AG10803 (cell line): ENCODE measurements around the gene SMC1B.
A peak's percentile ranks its signal among the peaks of the same experiment; 100 is the strongest.

Experiments used
- DNase-seq: peaks from one replicate; pipeline ENCODE4 v3.0.0; 2010; ENCODE audit warnings: low read depth
- H3K4me3 ChIP-seq: 2 replicates; pipeline ENCODE4 v1.5.1; 2011; ENCODE audit warnings: mild to moderate bottlenecking, low read length, control low read depth
- TF ChIP-seq, protein P1 (sequence below): conservative IDR thresholded peaks from 2 replicates; pipeline ENCODE4 v1.5.1; 2011; ENCODE audit warnings: mild to moderate bottlenecking, low read length, control low read depth, inconsistent platforms

Gene SMC1B

DNA sequence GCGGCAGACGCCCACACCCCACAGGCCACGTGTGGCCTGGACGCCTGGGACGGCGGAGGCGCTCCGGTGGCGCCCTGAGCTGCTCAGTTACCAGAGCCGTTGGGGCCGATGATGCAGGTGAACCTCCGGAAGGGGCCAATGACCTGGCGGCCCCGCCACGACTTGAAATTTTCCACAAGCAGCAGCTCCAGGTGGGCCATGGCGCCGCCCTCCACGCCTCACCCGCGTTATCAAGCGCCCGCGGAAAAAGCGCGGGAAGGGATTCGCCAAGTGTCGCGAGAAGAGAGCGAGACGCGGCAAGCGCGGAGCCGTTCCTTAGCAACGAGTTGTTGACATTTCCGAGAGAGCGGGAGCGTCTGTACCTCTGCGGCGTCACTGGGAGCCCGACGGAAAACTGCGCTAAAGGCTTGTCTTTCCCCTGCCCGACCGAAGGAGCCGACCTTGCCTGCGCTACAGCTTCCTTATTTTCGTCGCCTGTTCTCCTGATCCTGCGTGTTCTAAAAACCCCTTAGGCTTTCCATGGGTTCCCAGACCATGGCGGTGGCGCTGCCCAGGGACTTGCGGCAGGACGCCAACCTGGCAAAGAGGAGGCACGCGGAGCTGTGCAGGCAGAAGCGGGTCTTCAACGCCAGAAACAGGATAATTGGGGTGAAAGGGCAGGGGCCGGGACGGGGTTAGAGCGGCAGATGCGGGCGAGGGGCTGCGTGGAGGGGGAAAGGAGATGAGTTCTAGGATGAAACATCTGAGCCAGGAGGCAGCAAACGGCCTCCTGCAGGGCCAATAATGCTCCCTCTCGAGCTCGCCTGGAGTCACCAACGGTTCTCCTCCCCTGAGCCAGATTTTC lies at the start of gene SMC1B, which contains the start of gene RIBC2:
Gene SMC1B, minus strand, starts transcription at position 232 of the 844 bp plus-strand sequence. Its CDS starts 32 bp downstream, at position 200.
Gene RIBC2, plus strand, starts transcription at position 326 of the 844 bp plus-strand sequence. Its CDS starts 194 bp downstream, at position 520.
- peak within 1 kb of the TSS; percentile 73 for H3K4me3 ChIP-seq
- peak; percentile 68 for DNase-seq
- TF ChIP-seq, protein P1, sequence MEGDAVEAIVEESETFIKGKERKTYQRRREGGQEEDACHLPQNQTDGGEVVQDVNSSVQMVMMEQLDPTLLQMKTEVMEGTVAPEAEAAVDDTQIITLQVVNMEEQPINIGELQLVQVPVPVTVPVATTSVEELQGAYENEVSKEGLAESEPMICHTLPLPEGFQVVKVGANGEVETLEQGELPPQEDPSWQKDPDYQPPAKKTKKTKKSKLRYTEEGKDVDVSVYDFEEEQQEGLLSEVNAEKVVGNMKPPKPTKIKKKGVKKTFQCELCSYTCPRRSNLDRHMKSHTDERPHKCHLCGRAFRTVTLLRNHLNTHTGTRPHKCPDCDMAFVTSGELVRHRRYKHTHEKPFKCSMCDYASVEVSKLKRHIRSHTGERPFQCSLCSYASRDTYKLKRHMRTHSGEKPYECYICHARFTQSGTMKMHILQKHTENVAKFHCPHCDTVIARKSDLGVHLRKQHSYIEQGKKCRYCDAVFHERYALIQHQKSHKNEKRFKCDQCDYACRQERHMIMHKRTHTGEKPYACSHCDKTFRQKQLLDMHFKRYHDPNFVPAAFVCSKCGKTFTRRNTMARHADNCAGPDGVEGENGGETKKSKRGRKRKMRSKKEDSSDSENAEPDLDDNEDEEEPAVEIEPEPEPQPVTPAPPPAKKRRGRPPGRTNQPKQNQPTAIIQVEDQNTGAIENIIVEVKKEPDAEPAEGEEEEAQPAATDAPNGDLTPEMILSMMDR, result 0 out of 2 replicates have a peak, but pooled peaks have one; percentile 1

DNA sequence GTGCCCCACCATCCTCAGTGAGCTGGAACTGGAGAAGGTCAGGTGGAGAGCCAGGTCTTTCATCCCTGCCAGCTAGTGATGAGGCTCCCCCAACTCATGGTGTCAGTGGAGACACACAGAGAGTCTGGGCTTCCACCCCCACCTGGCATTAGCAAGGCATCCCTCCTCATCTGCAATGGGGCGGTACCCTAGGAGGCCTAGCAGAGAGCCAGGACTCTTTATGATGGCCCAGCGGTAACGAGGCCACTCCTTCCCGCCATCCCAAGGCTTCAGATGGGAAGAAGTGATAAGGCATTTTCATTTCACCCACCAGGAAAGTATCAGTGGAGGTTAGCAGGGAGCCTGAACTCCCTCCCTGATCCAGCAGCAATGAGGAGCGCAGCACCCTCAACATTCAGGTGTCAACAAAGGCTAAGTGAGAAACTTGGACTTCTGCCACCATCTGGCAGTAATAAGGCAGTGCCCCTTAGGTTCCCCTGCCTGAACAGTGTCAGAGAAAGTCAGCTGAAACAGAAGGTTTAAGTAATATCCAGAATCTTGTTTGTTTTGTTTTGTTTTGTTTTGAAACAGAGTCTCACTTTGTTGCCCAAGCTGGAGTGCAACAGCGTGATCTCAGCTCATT lies 48.7 kb upstream of the SMC1B start:
- H3K4me3 ChIP-seq, result no peak overlapping the region
- TF ChIP-seq, protein P1, result no peak
- no peak for DNase-seq

DNA sequence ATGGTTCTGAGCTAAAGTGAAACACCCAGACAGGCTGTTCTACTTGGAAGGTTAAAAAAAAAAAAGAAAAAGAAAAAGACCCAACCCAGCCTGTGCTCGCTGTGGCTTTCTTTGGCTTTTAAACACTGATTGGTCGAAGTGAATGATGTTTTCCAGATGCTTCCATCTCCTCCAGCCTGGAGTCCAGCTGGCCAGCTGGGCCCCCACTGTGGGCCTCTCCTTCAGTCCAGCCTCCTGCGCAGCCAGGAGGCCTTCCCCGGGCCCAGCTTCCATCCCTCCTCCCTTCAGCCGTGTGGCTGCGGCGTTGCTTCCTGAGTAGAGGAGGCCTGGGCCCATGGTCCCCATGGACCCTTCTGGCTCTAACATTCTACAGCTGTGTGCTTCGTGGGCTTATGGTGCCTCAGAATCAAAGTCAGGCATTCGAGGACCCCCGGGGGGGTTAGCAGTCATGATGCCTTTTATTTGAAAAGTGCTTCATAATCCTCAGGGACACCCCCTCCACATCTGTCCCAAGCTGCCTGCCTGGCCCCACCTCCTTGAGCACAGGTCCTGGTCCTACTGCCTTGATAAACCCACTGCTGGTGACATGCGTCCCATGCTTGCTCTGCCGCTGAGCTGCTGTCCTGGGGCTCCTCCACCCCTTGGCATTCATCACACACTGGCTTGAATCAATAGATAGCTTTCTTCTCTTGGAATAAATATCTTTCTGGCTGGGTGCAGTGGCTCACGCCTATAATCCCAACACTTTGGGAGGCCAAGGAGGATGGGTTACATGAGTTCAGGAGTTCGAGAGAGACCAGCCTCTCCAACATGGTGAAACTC lies 47.1 kb upstream of the SMC1B start:
- DNase-seq, result peak; percentile 93
- H3K4me3 ChIP-seq, result no peak overlapping the region
- TF ChIP-seq, protein P1, result no peak

- DNase-seq, result no peak
- TF ChIP-seq, protein P1, result no peak
- H3K4me3 ChIP-seq, result no peak overlapping the region
Measured at GRCh38 chr22:45459235-45459634, 45.8 kb upstream of the SMC1B start.

DNA sequence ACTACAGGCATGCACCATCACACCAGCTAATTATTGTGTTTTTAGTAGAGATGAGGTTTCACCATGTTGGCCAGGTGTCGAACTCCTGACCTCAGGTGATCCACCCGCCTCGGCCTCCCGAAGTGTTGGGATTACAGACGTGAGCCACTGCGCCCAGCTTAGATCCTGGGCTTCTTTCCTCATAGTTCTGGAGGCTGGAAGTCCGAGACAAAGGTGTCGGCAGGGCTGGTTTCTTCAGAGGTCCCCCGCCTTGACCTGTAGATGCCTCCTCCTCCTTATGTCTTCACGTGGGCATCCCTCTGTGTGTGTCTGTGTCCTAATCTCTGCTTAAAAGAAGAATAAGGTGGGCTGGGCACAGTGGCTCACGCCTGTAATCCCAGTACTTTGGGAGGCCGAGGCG lies 45.1 kb upstream of the SMC1B start:
- no peak for DNase-seq
- TF ChIP-seq, protein P1, result no peak
- H3K4me3 ChIP-seq, result no peak overlapping the region

- TF ChIP-seq, protein P1, result no peak
- no peak for DNase-seq
- H3K4me3 ChIP-seq, result no peak overlapping the region
Measured at GRCh38 chr22:45456811-45457210, 43.4 kb upstream of the SMC1B start.
